HL-60/S4 treated with phorbol 12-myristate 13-acetate at 8.2 ng/mL for 4 days and 3 days (cell line): ENCODE data around the gene CHCHD6.

Source experiments
- in situ Hi-C: fragments of 300-500 bp; cut with MboI; formaldehyde crosslinking; loops from 2 replicates; pipeline ENCODE4 v1.15.0; 2022; ENCODE audit warnings: low sequenced_read_pairs

Gene CHCHD6

GRCh38 chr3:126696701-126697267, 7.3 kb upstream of the CHCHD6 start:
- in situ Hi-C loops, result loop anchor here (25.0 kb wide), 1 partner anchor 766 kb away; no protein-coding TSS in a partner anchor

- in situ Hi-C loops, result loop anchor here (25.0 kb wide), 1 partner anchor 763 kb away; no protein-coding TSS in a partner anchor
These were observed 5.0 kb upstream of the CHCHD6 start for GRCh38 chr3:126699011-126699410.

- in situ Hi-C loops, result no loop called here
These were observed 614 bp downstream of the CHCHD6 start for GRCh38 chr3:126704494-126705214.

GRCh38 chr3:126706631-126707030, 2.6 kb downstream of the CHCHD6 start:
- in situ Hi-C loops, result no loop called here

- in situ Hi-C loops, result no loop called here
These were observed 7.2 kb downstream of the CHCHD6 start for GRCh38 chr3:126711121-126711760.

GRCh38 chr3:126713199-126713598, 9.2 kb downstream of the CHCHD6 start:
- in situ Hi-C loops, result no loop called here

GRCh38 chr3:126714276-126714900, 10.3 kb downstream of the CHCHD6 start:
- in situ Hi-C loops, result no loop called here

- in situ Hi-C loops, result no loop called here
These were observed 10.9 kb downstream of the CHCHD6 start for GRCh38 chr3:126714921-126715320.

GRCh38 chr3:126715432-126715831, 11.4 kb downstream of the CHCHD6 start:
- in situ Hi-C loops, result no loop called here

- in situ Hi-C loops, result no loop called here
These were observed 12.0 kb downstream of the CHCHD6 start for GRCh38 chr3:126716057-126716456.

GRCh38 chr3:126718561-126719445, 14.8 kb downstream of the CHCHD6 start:
- in situ Hi-C loops, result no loop called here

- in situ Hi-C loops, result no loop called here
These were observed 16.6 kb downstream of the CHCHD6 start for GRCh38 chr3:126720596-126720995.

GRCh38 chr3:126721246-126721645, 17.2 kb downstream of the CHCHD6 start:
- in situ Hi-C loops, result no loop called here

GRCh38 chr3:126723237-126723636, 19.2 kb downstream of the CHCHD6 start:
- in situ Hi-C loops, result no loop called here

- in situ Hi-C loops, result no loop called here
These were observed 19.8 kb downstream of the CHCHD6 start for GRCh38 chr3:126723801-126724200.

- in situ Hi-C loops, result no loop called here
These were observed 24.6 kb downstream of the CHCHD6 start for GRCh38 chr3:126728680-126729079.

GRCh38 chr3:126730376-126730775, 26.3 kb downstream of the CHCHD6 start:
- in situ Hi-C loops, result no loop called here

GRCh38 chr3:126731044-126731443, 27.0 kb downstream of the CHCHD6 start:
- in situ Hi-C loops, result no loop called here

GRCh38 chr3:126732281-126733060, 28.4 kb downstream of the CHCHD6 start:
- in situ Hi-C loops, result no loop called here

GRCh38 chr3:126733061-126733430, 29.0 kb downstream of the CHCHD6 start:
- in situ Hi-C loops, result no loop called here
